ENCODE measurements around the gene ASPHD1.

ASPHD1 gene

DNA sequence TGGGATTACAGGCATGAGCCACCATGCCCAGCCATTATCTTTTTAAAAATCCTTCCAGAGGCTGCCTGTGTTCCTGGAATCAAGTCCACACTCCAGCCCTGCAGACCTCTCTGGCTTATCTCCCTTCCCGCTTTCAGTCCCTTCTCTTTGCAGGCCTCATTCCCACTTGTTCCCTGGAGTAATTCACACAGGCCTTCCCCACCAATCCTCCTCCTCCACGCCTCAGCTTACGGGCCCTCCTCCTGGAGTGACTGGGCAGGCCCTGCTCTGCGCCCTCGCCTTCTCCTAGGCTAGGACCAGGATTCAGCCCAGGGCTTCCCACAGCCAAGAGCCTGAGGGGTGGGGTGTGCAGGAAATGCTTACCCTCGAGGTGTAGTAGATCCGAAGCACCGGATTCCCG lies 40.1 kb upstream of the ASPHD1 start:
- no peak overlapping the region for H3K4ac ChIP-seq (ENCODE audit: low read depth in 1 of 2, low read length in 2 of 2)
- no peak overlapping the region for H2AK5ac ChIP-seq (ENCODE audit: low read length, severe bottlenecking)
- no peak overlapping the region for H2BK120ac ChIP-seq (ENCODE audit: low read depth, low read length)
- no peak overlapping the region for H4K91ac ChIP-seq (ENCODE audit: low read length)
- H2BK5ac ChIP-seq (ENCODE audit: low read depth, low read length, poor library complexity, severe bottlenecking), result no peak overlapping the region
- 94% methylated on average over 9 of the region's 9 CpGs for WGBS
- no peaks in the 10 kb centered on the region for H3K27me3 ChIP-seq (ENCODE audit: control insufficient read depth in 1 of 2, insufficient read depth in 1 of 2, low read length in 2 of 2)
- no peak overlapping the region for H3K4me2 ChIP-seq (ENCODE audit: low read length, poor library complexity, severe bottlenecking)
- no peak overlapping the region for H3K27ac ChIP-seq (ENCODE audit: low read length, poor library complexity, severe bottlenecking)
- H2AFZ ChIP-seq (ENCODE audit: low read depth, low read length), result no peak overlapping the region
- H3K36me3 ChIP-seq (ENCODE audit: control insufficient read depth in 1 of 2, insufficient read depth in 2 of 2, low read depth in 1 of 2, low read length in 2 of 2), result peaks cover 27 to 32% of the 10 kb centered on the region in 2 experiments
- H3K9ac ChIP-seq (ENCODE audit: low read length), result no peak overlapping the region
- H2BK12ac ChIP-seq (ENCODE audit: low read length in 2 of 2), result no peak overlapping the region
- H3K79me1 ChIP-seq (replicated peaks; ENCODE audit: low read length, poor library complexity, severe bottlenecking), result peaks cover 12% of the 10 kb centered on the region
- H3K4me3 ChIP-seq (ENCODE audit: insufficient read depth in 1 of 2, low read depth in 1 of 2, low read length in 2 of 2), result no peak overlapping the region
- H4K8ac ChIP-seq (ENCODE audit: low read length), result no peak overlapping the region
- DNase-seq, result no peak
- H2BK15ac ChIP-seq (ENCODE audit: low read depth, poor library complexity, severe bottlenecking), result no peak overlapping the region
- H3K9me3 ChIP-seq (ENCODE audit: control insufficient read depth, low read length), result no peaks in the 10 kb centered on the region
- H3K14ac ChIP-seq (ENCODE audit: low read length in 2 of 2), result no peak overlapping the region
- H3K18ac ChIP-seq (ENCODE audit: low read depth in 1 of 2, low read length in 2 of 2), result no peak overlapping the region
- H3K23ac ChIP-seq (ENCODE audit: low read length in 2 of 2), result no peak overlapping the region
- peaks cover 15% of the 10 kb centered on the region for H3K4me1 ChIP-seq (ENCODE audit: control insufficient read depth, insufficient read depth, low read depth, low read length)

DNA sequence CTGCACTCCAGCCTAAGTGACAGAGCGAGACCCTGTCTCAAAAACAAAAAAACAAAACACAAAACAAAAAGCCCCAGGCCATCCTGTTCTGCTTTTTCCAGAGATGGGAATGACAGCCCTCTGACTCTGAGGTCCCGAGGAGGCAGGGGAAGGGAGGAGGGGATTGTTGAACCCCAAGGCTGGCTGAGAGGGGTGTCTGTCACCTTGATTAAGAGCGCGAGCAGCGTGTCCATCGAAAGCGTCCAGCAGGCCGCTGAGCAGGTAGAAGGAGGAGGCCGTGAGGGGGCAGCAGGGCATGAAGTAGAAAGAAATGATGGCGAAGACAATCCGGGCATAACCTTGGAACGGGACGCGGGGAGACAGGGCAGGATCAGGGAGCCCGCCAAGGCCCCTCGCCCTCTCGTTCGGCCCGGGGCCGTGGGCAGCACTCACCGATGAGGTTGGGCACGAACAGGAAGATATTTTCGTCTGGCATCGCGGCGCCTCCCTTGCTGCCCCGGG lies 37.9 kb upstream of the ASPHD1 start:
- Histone ChIP-seq H3K14ac (ENCODE audit: low read length in 2 of 2) (peak overlapping the region in 1 of 2 experiments; percentile 85), H4K91ac (ENCODE audit: low read length) (peak overlapping the region; percentile 47), H3K23ac (ENCODE audit: low read length in 2 of 2) (peak overlapping the region in 1 of 2 experiments; percentile 67), H3K18ac (ENCODE audit: low read depth in 1 of 2, low read length in 2 of 2) (peak overlapping the region; percentile 62 to 88), H3K9ac (ENCODE audit: low read length) (peak overlapping the region; percentile 92), H3K4ac (ENCODE audit: low read depth in 1 of 2, low read length in 2 of 2) (peak overlapping the region in 1 of 2 experiments; percentile 81), H3K27me3 (ENCODE audit: control insufficient read depth in 1 of 2, insufficient read depth in 1 of 2, low read length in 2 of 2) (no peaks in the 10 kb centered on the region), H2BK12ac (ENCODE audit: low read length in 2 of 2) (peak overlapping the region in 1 of 2 experiments; percentile 1), H2AFZ (ENCODE audit: low read depth, low read length) (peak overlapping the region; percentile 80), H2AK5ac (ENCODE audit: low read length, severe bottlenecking) (no peak overlapping the region), H3K36me3 (ENCODE audit: control insufficient read depth in 1 of 2, insufficient read depth in 2 of 2, low read depth in 1 of 2, low read length in 2 of 2) (peaks cover 27 to 32% of the 10 kb centered on the region in 2 experiments), H3K79me1 (replicated peaks; ENCODE audit: low read length, poor library complexity, severe bottlenecking) (peaks cover 12% of the 10 kb centered on the region), H3K27ac (ENCODE audit: low read length, poor library complexity, severe bottlenecking) (peak overlapping the region; percentile 28), H2BK120ac (ENCODE audit: low read depth, low read length) (no peak overlapping the region), H3K9me3 (ENCODE audit: control insufficient read depth, low read length) (no peaks in the 10 kb centered on the region), H3K4me1 (ENCODE audit: control insufficient read depth, insufficient read depth, low read depth, low read length) (peaks cover 10% of the 10 kb centered on the region), H4K8ac (ENCODE audit: low read length) (peak overlapping the region; percentile 35), H2BK5ac (ENCODE audit: low read depth, low read length, poor library complexity, severe bottlenecking) (no peak overlapping the region), H3K4me3 (ENCODE audit: insufficient read depth in 1 of 2, low read depth in 1 of 2, low read length in 2 of 2) (peak overlapping the region; percentile 96 to 97), H3K4me2 (ENCODE audit: low read length, poor library complexity, severe bottlenecking) (peak overlapping the region; percentile 51), H2BK15ac (ENCODE audit: low read depth, poor library complexity, severe bottlenecking) (peak overlapping the region; percentile 93)
- DNase-seq, result peak; percentile 30
- whole genome bisulfite sequencing, result under 1% methylated on average over 26 of the region's 27 CpGs

DNA sequence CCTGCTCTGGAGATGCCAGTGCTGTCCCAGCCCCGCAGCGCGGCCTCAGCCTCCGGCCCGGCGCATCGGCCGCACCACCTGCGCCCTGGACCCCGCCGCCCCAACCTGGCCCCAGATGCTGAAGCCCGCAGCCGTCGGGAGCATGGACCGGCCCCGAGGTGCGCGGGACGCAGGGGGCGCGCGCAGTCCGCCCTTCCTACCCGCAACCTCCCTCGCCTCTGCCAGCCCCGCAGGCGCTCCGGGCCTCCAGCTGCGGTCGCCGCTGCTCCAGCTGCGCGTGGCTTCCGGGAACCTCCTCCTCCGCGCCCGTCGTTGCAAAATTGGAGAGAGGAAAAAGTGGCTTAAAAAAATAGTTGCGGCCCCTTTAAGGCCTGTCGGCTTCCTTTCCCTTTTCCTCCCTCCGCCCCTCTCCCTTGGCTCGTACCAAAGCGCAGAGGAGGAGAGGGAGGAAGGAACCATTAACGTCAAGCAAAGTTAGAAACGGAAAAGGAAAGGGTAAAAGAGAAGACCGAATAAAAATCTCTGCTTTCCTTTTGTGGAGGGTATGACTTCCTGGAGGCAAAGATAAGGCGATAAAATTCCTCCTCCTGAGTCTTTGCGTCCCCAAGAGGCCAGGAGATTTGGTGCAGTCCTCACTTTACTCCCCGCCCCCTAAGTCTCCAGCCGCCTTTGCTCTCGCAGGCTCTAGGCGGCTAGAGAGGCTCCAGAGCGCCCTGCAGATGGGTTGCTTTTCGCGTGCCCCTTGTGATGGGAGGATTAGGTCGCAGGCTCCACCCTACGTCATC lies 37.2 kb upstream of the ASPHD1 start, which contains the start of gene CDIPT:
CDIPT (minus strand) TSS at position 343 of the 785 bp plus-strand sequence. CDS start 369 bp downstream, outside the sequence.
- no peaks in the 10 kb centered on the region for H3K27me3 ChIP-seq (ENCODE audit: control insufficient read depth in 1 of 2, insufficient read depth in 1 of 2, low read length in 2 of 2)
- peak within 1 kb of the TSS; percentile 51 for H3K4me2 ChIP-seq (ENCODE audit: low read length, poor library complexity, severe bottlenecking)
- H3K18ac ChIP-seq (ENCODE audit: low read depth in 1 of 2, low read length in 2 of 2), result peak within 1 kb of the TSS; percentile 62 to 88
- peak within 1 kb of the TSS; percentile 80 for H2AFZ ChIP-seq (ENCODE audit: low read depth, low read length)
- H3K4ac ChIP-seq (ENCODE audit: low read depth in 1 of 2, low read length in 2 of 2), result peak within 1 kb of the TSS in 1 of 2 experiments; percentile 81
- peak within 1 kb of the TSS in 1 of 2 experiments; percentile 67 for H3K23ac ChIP-seq (ENCODE audit: low read length in 2 of 2)
- peak within 1 kb of the TSS; percentile 96 to 97 for H3K4me3 ChIP-seq (ENCODE audit: insufficient read depth in 1 of 2, low read depth in 1 of 2, low read length in 2 of 2)
- no peaks in the 10 kb centered on the region for H3K9me3 ChIP-seq (ENCODE audit: control insufficient read depth, low read length)
- peak within 1 kb of the TSS; percentile 93 for H2BK15ac ChIP-seq (ENCODE audit: low read depth, poor library complexity, severe bottlenecking)
- no peak within 1 kb of the TSS for H2BK120ac ChIP-seq (ENCODE audit: low read depth, low read length)
- H3K79me1 ChIP-seq (replicated peaks; ENCODE audit: low read length, poor library complexity, severe bottlenecking), result peaks cover 12% of the 10 kb centered on the region
- DNase-seq, result peak; percentile 97
- H3K36me3 ChIP-seq (ENCODE audit: control insufficient read depth in 1 of 2, insufficient read depth in 2 of 2, low read depth in 1 of 2, low read length in 2 of 2), result peaks cover 27 to 32% of the 10 kb centered on the region in 2 experiments
- H3K27ac ChIP-seq (ENCODE audit: low read length, poor library complexity, severe bottlenecking), result peak within 1 kb of the TSS; percentile 90
- peak within 1 kb of the TSS; percentile 92 for H3K9ac ChIP-seq (ENCODE audit: low read length)
- peak within 1 kb of the TSS in 1 of 2 experiments; percentile 85 for H3K14ac ChIP-seq (ENCODE audit: low read length in 2 of 2)
- H4K8ac ChIP-seq (ENCODE audit: low read length), result peak within 1 kb of the TSS; percentile 86
- H4K91ac ChIP-seq (ENCODE audit: low read length), result peak within 1 kb of the TSS; percentile 47
- under 1% methylated on average over 27 of the region's 57 CpGs for WGBS
- H3K4me1 ChIP-seq (ENCODE audit: control insufficient read depth, insufficient read depth, low read depth, low read length), result peaks cover 10% of the 10 kb centered on the region
- H2AK5ac ChIP-seq (ENCODE audit: low read length, severe bottlenecking), result no peak within 1 kb of the TSS
- H2BK5ac ChIP-seq (ENCODE audit: low read depth, low read length, poor library complexity, severe bottlenecking), result peak within 1 kb of the TSS; percentile 80
- peak within 1 kb of the TSS in 1 of 2 experiments; percentile 24 for H2BK12ac ChIP-seq (ENCODE audit: low read length in 2 of 2)

DNA sequence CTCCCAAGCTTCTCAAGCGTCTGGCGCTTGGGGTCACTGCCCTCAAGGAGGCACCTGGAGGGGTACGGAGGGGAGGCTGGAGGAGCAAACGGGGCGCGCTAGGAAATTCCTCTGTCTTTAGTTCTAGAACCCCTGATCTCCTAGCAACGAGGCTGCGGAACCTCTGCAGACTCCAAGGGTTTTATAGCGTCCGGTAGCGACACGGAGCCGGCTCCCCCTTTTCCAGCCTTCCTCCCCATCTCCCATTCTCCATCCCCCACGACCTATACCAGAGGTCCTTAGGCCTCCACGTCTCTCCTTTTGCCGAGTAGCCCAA lies 36.7 kb upstream of the ASPHD1 start:
- Histone ChIP-seq H4K91ac (ENCODE audit: low read length) (no peak overlapping the region), H3K18ac (ENCODE audit: low read depth in 1 of 2, low read length in 2 of 2) (no peak overlapping the region), H3K36me3 (ENCODE audit: control insufficient read depth in 1 of 2, insufficient read depth in 2 of 2, low read depth in 1 of 2, low read length in 2 of 2) (peaks cover 23 to 27% of the 10 kb centered on the region in 2 experiments), H2BK5ac (ENCODE audit: low read depth, low read length, poor library complexity, severe bottlenecking) (no peak overlapping the region), H3K4me2 (ENCODE audit: low read length, poor library complexity, severe bottlenecking) (peak overlapping the region; percentile 45), H3K23ac (ENCODE audit: low read length in 2 of 2) (no peak overlapping the region), H2AK5ac (ENCODE audit: low read length, severe bottlenecking) (no peak overlapping the region), H4K8ac (ENCODE audit: low read length) (peak overlapping the region; percentile 86), H3K27me3 (ENCODE audit: control insufficient read depth in 1 of 2, insufficient read depth in 1 of 2, low read length in 2 of 2) (no peaks in the 10 kb centered on the region), H3K79me1 (replicated peaks; ENCODE audit: low read length, poor library complexity, severe bottlenecking) (peaks cover 12% of the 10 kb centered on the region), H3K9me3 (ENCODE audit: control insufficient read depth, low read length) (no peaks in the 10 kb centered on the region), H3K4me3 (ENCODE audit: insufficient read depth in 1 of 2, low read depth in 1 of 2, low read length in 2 of 2) (peak overlapping the region in 1 of 2 experiments; percentile 97), H2AFZ (ENCODE audit: low read depth, low read length) (no peak overlapping the region), H3K4ac (ENCODE audit: low read depth in 1 of 2, low read length in 2 of 2) (no peak overlapping the region), H2BK12ac (ENCODE audit: low read length in 2 of 2) (peak overlapping the region in 1 of 2 experiments; percentile 24), H2BK15ac (ENCODE audit: low read depth, poor library complexity, severe bottlenecking) (no peak overlapping the region), H3K14ac (ENCODE audit: low read length in 2 of 2) (no peak overlapping the region), H3K27ac (ENCODE audit: low read length, poor library complexity, severe bottlenecking) (no peak overlapping the region), H3K4me1 (ENCODE audit: control insufficient read depth, insufficient read depth, low read depth, low read length) (peaks cover 10% of the 10 kb centered on the region), H3K9ac (ENCODE audit: low read length) (peak overlapping the region; percentile 92), H2BK120ac (ENCODE audit: low read depth, low read length) (no peak overlapping the region)
- 43% methylated on average over 14 of the region's 16 CpGs for WGBS
- no peak for DNase-seq

All from mesenchymal stem cell (in vitro differentiated cells and primary cell).